Stimulated activated CD4-positive, alpha-beta T cell treated with anti-CD3 and anti-CD28 coated beads, Interleukin-15, amount 100 ng/mL, for 48 hours (primary cell): ENCODE data around the gene G2E3.
"Not testable (repeated sequence)": the region's sequence is repeated elsewhere in the genome, so short reads cannot be mapped to it uniquely, and the experiment has no call there.

ENCODE experiments used
- DNase-seq, 2 donors: peaks; one replicate each; pipeline ENCODE4 v3.0.0-alpha.2; 2020; ENCODE audit warnings: low read depth in 2 of 2

Gene G2E3

GRCh38 chr14:30604696-30605095 is 45.7 kb downstream of the G2E3 start:
- DNase-seq, result not testable (repeated sequence)

- DNase-seq, result no peak
These were observed 48.3 kb downstream of the G2E3 start for GRCh38 chr14:30607156-30607780.

GRCh38 chr14:30608533-30609006 is 49.6 kb downstream of the G2E3 start:
- no peak for DNase-seq

- no peak for DNase-seq
These were observed 51.9 kb downstream of the G2E3 start for GRCh38 chr14:30610787-30611343.

- DNase-seq, result no peak
These were observed 55.2 kb downstream of the G2E3 start for GRCh38 chr14:30614155-30614554.

- no peak for DNase-seq
These were observed 61.2 kb downstream of the G2E3 start for GRCh38 chr14:30620178-30620577.

GRCh38 chr14:30621354-30621939 is 62.5 kb downstream of the G2E3 start:
- peak in 1 of 2 donors; percentile 3 for DNase-seq

- peak; percentile 84 to 92 for DNase-seq
These were observed 63.2 kb downstream of the G2E3 start, which contains the start of gene SCFD1 for GRCh38 chr14:30621940-30622830. Gene SCFD1, plus strand, starts transcription at chr14:30622319. Its CDS starts 20 bp downstream, at chr14:30622339.

GRCh38 chr14:30623412-30624131 is 64.6 kb downstream of the G2E3 start:
- DNase-seq, result no peak

- DNase-seq, result no peak
These were observed 65.1 kb downstream of the G2E3 start for GRCh38 chr14:30624132-30624423.

GRCh38 chr14:30625533-30625932 is 66.6 kb downstream of the G2E3 start:
- DNase-seq, result no peak

- DNase-seq, result not testable (repeated sequence)
These were observed 70.5 kb downstream of the G2E3 start for GRCh38 chr14:30629432-30629831.

GRCh38 chr14:30630248-30630647 is 71.3 kb downstream of the G2E3 start:
- DNase-seq, result no peak

GRCh38 chr14:30632730-30633129 is 73.8 kb downstream of the G2E3 start:
- no peak for DNase-seq

- no peak for DNase-seq
These were observed 80.0 kb downstream of the G2E3 start for GRCh38 chr14:30638926-30639325.

GRCh38 chr14:30641207-30641606 is 82.2 kb downstream of the G2E3 start:
- no peak for DNase-seq

GRCh38 chr14:30644462-30644861 is 85.5 kb downstream of the G2E3 start:
- DNase-seq, result not testable (repeated sequence)

- no peak for DNase-seq
These were observed 86.6 kb downstream of the G2E3 start for GRCh38 chr14:30645600-30645999.

- no peak for DNase-seq
These were observed 89.5 kb downstream of the G2E3 start for GRCh38 chr14:30648471-30648870.

- DNase-seq, result no peak
These were observed 93.0 kb downstream of the G2E3 start for GRCh38 chr14:30651937-30652336.

- DNase-seq, result no peak
These were observed 96.2 kb downstream of the G2E3 start for GRCh38 chr14:30655124-30655523.

GRCh38 chr14:30655658-30656057 is 96.7 kb downstream of the G2E3 start:
- no peak for DNase-seq
